ENCODE data around the gene MLH1.

GRCh38 chr3:36989568-36989967 lies 3.8 kb upstream of the MLH1 start:
- TF ChIP-seq POLR2A (IDR thresholded peaks at IDR 0.05; ENCODE audit: low read length) (peak; percentile 6), GATA1 (IDR thresholded peaks at IDR 0.05; ENCODE audit: low read depth, low read length) (no peak)

Measured in erythroblast (primary cell).